ENCODE results near the gene SARDH.

DNA sequence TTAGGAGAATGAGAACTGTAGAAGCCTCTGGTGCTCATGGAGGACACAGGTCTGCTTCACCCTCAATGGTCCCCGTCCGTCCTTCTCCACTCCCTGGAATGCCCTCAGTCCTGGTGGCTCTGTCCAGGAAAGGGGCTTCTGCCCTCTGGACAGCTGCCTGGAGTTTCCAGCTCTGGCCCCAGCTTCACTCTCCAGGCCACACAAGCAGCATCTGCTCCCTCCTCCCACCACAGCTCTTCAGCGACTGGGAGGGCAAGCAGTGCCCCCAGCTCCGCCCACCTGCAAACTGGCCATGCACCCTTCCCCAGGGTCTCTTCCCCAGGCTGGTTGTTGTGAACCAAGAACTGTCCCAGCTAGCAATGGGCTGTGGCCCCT lies 4.7 kb downstream of the SARDH start:
- TF ChIP-seq CTCF (optimal IDR thresholded peaks at IDR 0.05 in 1 of 3, IDR thresholded peaks at IDR 0.05 in 1 of 3, conservative IDR thresholded peaks at IDR 0.05 in 1 of 3; ENCODE audit: extremely low read depth in 1 of 3, insufficient read depth in 2 of 3, low read length in 3 of 3) (no peak), EZH2 (IDR thresholded peaks at IDR 0.05; ENCODE audit: low read length) (no peak)

All from keratinocyte (primary cell).